Measurements from ENCODE around the gene NXPH3. TPM values are rescaled to one million over a fixed set of nuclear protein-coding genes. Genes with fewer than 3 reads are reported as not detected.

Gene NXPH3
- total RNA-seq, 1 donor from 2014 or later, result not detected

DNA sequence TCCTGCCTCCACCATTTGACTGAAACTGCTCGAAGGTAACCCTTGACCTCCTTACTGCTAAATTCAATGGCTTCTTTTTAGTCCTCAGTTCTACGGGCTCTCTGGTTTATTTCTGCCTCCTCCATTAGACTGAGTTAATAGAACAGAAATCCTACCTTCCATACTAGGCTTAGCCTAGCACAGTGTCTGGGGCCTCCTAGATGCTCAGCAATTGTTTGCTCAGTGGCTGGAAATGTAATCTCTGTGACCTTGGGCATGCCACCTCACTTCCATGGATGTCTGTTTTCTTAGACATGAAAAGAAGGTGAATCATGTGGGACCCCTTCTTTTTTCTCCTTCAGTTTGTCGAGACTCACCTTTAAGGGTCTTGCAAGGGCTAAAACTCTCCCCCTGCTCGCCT is 19.7 kb downstream of the NXPH3 start:
- no peak for ATAC-seq (ENCODE audit: low read depth)
- intact Hi-C loops (cut with micrococcal nuclease), result no loop called here
- no peaks in the 10 kb centered on the region for H3K4me1 Mint-ChIP-seq
- peaks cover 65% of the 10 kb centered on the region for H3K36me3 Mint-ChIP-seq (ENCODE audit: low read depth)
- no peak overlapping the region for H3K4me3 Mint-ChIP-seq
- TF ChIP-seq, protein P1, sequence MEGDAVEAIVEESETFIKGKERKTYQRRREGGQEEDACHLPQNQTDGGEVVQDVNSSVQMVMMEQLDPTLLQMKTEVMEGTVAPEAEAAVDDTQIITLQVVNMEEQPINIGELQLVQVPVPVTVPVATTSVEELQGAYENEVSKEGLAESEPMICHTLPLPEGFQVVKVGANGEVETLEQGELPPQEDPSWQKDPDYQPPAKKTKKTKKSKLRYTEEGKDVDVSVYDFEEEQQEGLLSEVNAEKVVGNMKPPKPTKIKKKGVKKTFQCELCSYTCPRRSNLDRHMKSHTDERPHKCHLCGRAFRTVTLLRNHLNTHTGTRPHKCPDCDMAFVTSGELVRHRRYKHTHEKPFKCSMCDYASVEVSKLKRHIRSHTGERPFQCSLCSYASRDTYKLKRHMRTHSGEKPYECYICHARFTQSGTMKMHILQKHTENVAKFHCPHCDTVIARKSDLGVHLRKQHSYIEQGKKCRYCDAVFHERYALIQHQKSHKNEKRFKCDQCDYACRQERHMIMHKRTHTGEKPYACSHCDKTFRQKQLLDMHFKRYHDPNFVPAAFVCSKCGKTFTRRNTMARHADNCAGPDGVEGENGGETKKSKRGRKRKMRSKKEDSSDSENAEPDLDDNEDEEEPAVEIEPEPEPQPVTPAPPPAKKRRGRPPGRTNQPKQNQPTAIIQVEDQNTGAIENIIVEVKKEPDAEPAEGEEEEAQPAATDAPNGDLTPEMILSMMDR (IDR thresholded peaks at IDR 0.05), result no peak
- POLR2A ChIA-PET, result interaction anchor here (0.6 kb wide), 1 partner anchor 258 kb away, joined by 5 read pairs; no protein-coding TSS in a partner anchor
- no peaks in the 10 kb centered on the region for H3K9me3 Mint-ChIP-seq
- no peaks in the 10 kb centered on the region for H3K27me3 Mint-ChIP-seq
- no peak for DNase-seq
- CTCF ChIA-PET, result no interaction called here
- no peak overlapping the region for H3K27ac Mint-ChIP-seq

DNA sequence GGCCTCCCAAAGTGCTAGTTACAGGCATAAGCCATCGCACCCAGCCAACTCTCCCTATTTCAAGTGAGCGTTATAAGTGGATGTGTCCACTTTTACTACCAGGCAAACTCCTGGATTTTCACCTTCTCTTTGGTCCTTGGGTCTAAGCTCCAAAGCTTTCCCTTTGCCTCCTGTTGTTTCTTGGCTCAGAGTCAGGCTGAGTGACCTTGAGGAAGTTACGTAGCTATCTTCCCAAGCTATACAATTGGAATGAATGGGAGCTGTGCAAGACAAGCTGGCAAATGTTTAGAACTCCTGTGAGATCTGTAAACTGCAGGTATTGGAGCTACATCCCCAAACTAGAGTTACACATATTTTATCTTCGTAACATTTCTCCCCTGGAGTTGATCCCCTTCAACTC is 20.3 kb downstream of the NXPH3 start:
- Mint-ChIP-seq H3K4me1 (no peaks in the 10 kb centered on the region), H3K27ac (no peak overlapping the region), H3K4me3 (no peak overlapping the region), H3K36me3 (ENCODE audit: low read depth) (peaks cover 68% of the 10 kb centered on the region), H3K27me3 (no peaks in the 10 kb centered on the region), H3K9me3 (no peaks in the 10 kb centered on the region)
- intact Hi-C loops (cut with micrococcal nuclease), result no loop called here
- POLR2A ChIA-PET, result no interaction called here
- TF ChIP-seq, protein P1 (IDR thresholded peaks at IDR 0.05), result no peak
- DNase-seq, result no peak
- CTCF ChIA-PET, result interaction anchor here (1.7 kb wide), 1 partner anchor 26 kb away, joined by 6 read pairs; no protein-coding TSS in a partner anchor
- no peak for ATAC-seq (ENCODE audit: low read depth)

DNA sequence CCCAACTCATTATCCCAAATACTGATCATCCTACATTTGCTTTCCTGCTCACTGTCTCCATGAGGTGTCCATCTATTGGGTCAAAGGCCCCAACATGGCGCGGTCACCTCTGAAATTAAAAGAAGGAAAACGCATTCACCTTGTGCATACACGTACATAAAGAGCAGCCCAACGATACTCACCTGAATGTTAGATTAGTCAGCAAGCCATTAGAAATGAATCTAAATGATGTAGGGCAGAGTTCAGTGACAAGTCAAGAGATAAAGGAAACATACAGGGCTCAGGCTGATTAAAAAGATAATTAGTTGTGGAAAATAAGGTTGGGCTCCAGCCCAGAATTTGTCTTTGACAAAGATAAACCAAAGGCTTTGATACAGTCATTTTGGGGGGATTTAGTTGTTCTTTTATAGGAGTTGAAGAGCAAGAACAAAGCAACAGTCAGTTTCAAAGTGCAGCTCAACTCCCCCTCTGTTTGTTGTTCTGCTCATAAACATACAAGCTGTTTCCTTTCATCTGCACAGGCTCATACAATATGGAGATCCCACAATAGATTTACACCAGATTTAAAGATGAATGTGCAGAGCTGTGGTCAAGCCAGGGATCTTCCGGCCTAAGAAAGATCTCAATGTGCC is 21.1 kb downstream of the NXPH3 start:
- Mint-ChIP-seq H3K9me3 (no peaks in the 10 kb centered on the region), H3K4me1 (no peaks in the 10 kb centered on the region), H3K27me3 (no peaks in the 10 kb centered on the region), H3K36me3 (ENCODE audit: low read depth) (peaks cover 70% of the 10 kb centered on the region), H3K4me3 (no peak overlapping the region), H3K27ac (no peak overlapping the region)
- DNase-seq, result no peak
- TF ChIP-seq, protein P1 (IDR thresholded peaks at IDR 0.05), result no peak
- POLR2A ChIA-PET, result no interaction called here
- intact Hi-C loops (cut with micrococcal nuclease), result no loop called here
- no peak for ATAC-seq (ENCODE audit: low read depth)
- CTCF ChIA-PET, result interaction anchor here (1.7 kb wide), 1 partner anchor 27 kb away, joined by 6 read pairs; no protein-coding TSS in a partner anchor

DNA sequence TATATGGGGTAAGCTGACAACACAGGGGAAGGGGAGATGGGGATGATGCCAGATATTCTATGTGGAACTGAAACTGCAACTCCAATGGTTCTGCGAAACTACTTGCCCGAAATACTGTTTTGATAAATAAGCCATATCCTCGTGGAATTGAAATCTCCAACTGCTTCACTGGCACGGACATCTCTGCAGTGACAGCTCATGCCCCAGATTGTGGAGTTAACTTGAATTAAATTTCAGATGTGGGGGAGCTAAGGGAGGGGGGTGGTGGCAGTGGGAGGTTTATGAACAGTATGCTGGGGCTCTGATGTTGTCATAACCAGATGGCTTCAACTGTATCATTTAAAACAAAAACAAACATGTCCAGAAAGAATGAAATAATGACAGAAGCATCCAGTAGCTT is 21.8 kb downstream of the NXPH3 start:
- CTCF ChIA-PET, result interaction anchor here (0.8 to 1.7 kb wide), 3 partner anchors 22 to 98 kb away, joined by 4 to 6 read pairs (median 4); partner anchors contain the start of gene NXPH3
- DNase-seq, result no peak
- intact Hi-C loops (cut with micrococcal nuclease), result no loop called here
- ATAC-seq (ENCODE audit: low read depth), result no peak
- Mint-ChIP-seq H3K27ac (no peak overlapping the region), H3K27me3 (no peaks in the 10 kb centered on the region), H3K36me3 (ENCODE audit: low read depth) (peaks cover 75% of the 10 kb centered on the region), H3K9me3 (no peaks in the 10 kb centered on the region), H3K4me1 (no peaks in the 10 kb centered on the region), H3K4me3 (no peak overlapping the region)
- POLR2A ChIA-PET, result no interaction called here
- TF ChIP-seq, protein P1 (IDR thresholded peaks at IDR 0.05), result no peak

DNA sequence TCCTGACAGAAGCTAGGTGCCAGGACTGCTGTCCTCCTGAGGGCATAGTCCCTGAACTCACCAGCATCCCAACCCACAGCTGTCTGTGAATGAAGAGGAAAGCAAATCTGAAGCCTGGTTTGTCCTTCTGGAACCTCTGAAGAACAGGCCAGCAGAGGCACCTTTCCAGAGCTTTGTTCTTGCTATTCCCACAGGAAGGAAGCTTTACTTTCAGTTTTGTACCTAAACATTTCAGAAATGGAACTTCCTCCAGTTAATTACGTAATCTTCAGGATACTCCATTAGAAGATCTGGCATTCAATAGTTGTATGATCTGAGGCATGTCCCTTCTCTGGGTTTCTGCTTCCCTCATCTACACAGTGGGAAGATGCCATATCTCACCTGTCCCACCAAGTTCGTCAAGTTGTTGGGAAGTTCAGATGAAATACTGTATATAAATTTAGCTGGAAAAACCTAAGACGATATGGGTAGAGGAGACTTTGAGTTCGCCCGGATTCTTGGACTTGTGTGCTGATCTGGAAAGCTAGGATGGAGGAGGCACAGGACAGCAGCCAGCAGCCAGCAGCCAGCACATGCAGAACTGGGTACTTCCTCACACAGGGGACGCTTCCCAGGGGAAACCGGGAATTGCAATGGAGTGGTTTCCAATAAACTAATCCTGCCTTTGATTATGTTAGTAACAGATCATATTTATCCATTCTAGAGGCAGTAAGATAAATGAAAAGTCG is 22.4 kb downstream of the NXPH3 start:
- H3K27ac Mint-ChIP-seq, result no peak overlapping the region
- no peak for ATAC-seq (ENCODE audit: low read depth)
- peaks cover 75% of the 10 kb centered on the region for H3K36me3 Mint-ChIP-seq (ENCODE audit: low read depth)
- ChIA-PET CTCF (interaction anchor here (0.8 to 1.2 kb wide), 2 partner anchors 23 to 98 kb away, joined by 4 read pairs; partner anchors contain the start of gene NXPH3), POLR2A (no interaction called here)
- H3K27me3 Mint-ChIP-seq, result no peaks in the 10 kb centered on the region
- TF ChIP-seq, protein P1 (IDR thresholded peaks at IDR 0.05), result no peak
- no peak for DNase-seq
- H3K4me3 Mint-ChIP-seq, result no peak overlapping the region
- H3K4me1 Mint-ChIP-seq, result no peaks in the 10 kb centered on the region
- intact Hi-C loops (cut with micrococcal nuclease), result no loop called here
- no peaks in the 10 kb centered on the region for H3K9me3 Mint-ChIP-seq
